Measurements from ENCODE around the gene BPIFB3.

- TF ChIP-seq FOSL1 (CRISPR knock-in tag; IDR thresholded peaks at IDR 0.05; ENCODE audit: borderline replicate concordance) (no peak), CTCF (CRISPR knock-in tag; IDR thresholded peaks at IDR 0.05) (no peak), FLYWCH1 (CRISPR knock-in tag; IDR thresholded peaks at IDR 0.05) (no peak)
Measured at GRCh38 chr20:33010674-33011449, 42.8 kb upstream of the BPIFB3 start.
